IMR-90 (cell line): ENCODE measurements around the gene PRKCSH. TPM values are rescaled to one million over a fixed set of nuclear protein-coding genes. Genes with fewer than 3 reads are reported as not detected.

Experiments
- ATAC-seq: fragments of 200-7000 bp; cut with Tn5 transposase; 2 replicates; pipeline ENCODE4 v1.9.1; 2020; ENCODE audit warnings: low read depth, mild to moderate bottlenecking, moderate library complexity
- BruUV-seq: library from RNA; stranded (reverse); fragments of 400-500 nt; replicated peaks from 2 replicates; lab custom pipeline; 2021; lab: Mats Ljungman, UMichigan
- CTCF ChIA-PET: fragments of 300-600 bp; formaldehyde crosslinking; extraction: SDS; loops from one replicate; lab custom pipeline; 2021; ENCODE audit warnings: antibody characterized with exemption; lab: Yijun Ruan, JAX
- POLR2A ChIA-PET: fragments of 300-600 bp; sonication (Branson Sonifier 250); formaldehyde crosslinking; loops from one replicate; lab custom pipeline; 2022; ENCODE audit warnings: antibody characterized with exemption; ENCODE audit not compliant: unreplicated experiment; lab: Charles Lee
- DNase-seq: peaks from one replicate; pipeline ENCODE4 v3.0.0; 2013
- H2AFZ ChIP-seq: replicated peaks from 2 replicates; pipeline ENCODE3; 2013; ENCODE audit warnings: low read length, mild to moderate bottlenecking; ENCODE audit not compliant: poor library complexity
- H2AK5ac ChIP-seq: 2 replicates; pipeline ENCODE4 v1.6.1; 2013; ENCODE audit warnings: low read depth, low read length, inconsistent platforms
- H2AK9ac ChIP-seq: replicated peaks from 2 replicates; pipeline ENCODE3; 2013; ENCODE audit warnings: mild to moderate bottlenecking, low read depth, low read length, moderate library complexity; ENCODE audit not compliant: poor library complexity
- H2BK120ac ChIP-seq: 2 replicates; pipeline ENCODE4 v1.6.1; 2013; ENCODE audit warnings: low read depth, low read length, inconsistent platforms
- H2BK15ac ChIP-seq: 3 replicates; pipeline ENCODE4 v1.6.1; 2013; ENCODE audit warnings: low read depth, low read length, inconsistent platforms
- H2BK20ac ChIP-seq: 2 replicates; pipeline ENCODE4 v1.6.1; 2013; ENCODE audit warnings: low read depth, mild to moderate bottlenecking, inconsistent platforms, low read length, moderate library complexity
- H2BK5ac ChIP-seq: 2 replicates; pipeline ENCODE4 v1.6.1; 2013; ENCODE audit warnings: mild to moderate bottlenecking, low read depth, low read length, inconsistent platforms; ENCODE audit not compliant: poor library complexity, severe bottlenecking
- H3K14ac ChIP-seq: replicated peaks from 2 replicates; pipeline ENCODE4 v1.6.1; 2013; ENCODE audit warnings: low read depth, low read length, inconsistent platforms
- H3K18ac ChIP-seq: 2 replicates; pipeline ENCODE4 v1.6.1; 2013; ENCODE audit warnings: low read depth, low read length, control low read depth
- H3K23ac ChIP-seq: 2 replicates; pipeline ENCODE4 v1.6.1; 2013; ENCODE audit warnings: low read depth, low read length, inconsistent platforms
- H3K27ac ChIP-seq: 2 replicates; pipeline ENCODE4 v1.5.1; 2013; ENCODE audit warnings: mild to moderate bottlenecking, control low read depth, low read length; ENCODE audit not compliant: insufficient read depth
- H3K27me3 ChIP-seq: 2 replicates; pipeline ENCODE4 v1.6.1; 2013; ENCODE audit warnings: low read length; ENCODE audit not compliant: control insufficient read depth, insufficient read depth
- H3K36me3 ChIP-seq: 2 replicates; pipeline ENCODE4 v1.6.1; 2013; ENCODE audit warnings: low read length, mixed read lengths; ENCODE audit not compliant: control insufficient read depth, insufficient read depth
- H3K4ac ChIP-seq: 2 replicates; pipeline ENCODE4 v1.6.1; 2013; ENCODE audit warnings: low read depth, low read length, inconsistent platforms
- H3K4me1 ChIP-seq: 2 replicates; pipeline ENCODE4 v1.6.1; 2013; ENCODE audit warnings: low read length, mixed read lengths; ENCODE audit not compliant: control insufficient read depth, insufficient read depth
- H3K4me2 ChIP-seq: 2 replicates; pipeline ENCODE4 v1.6.1; 2013; ENCODE audit warnings: low read depth, mild to moderate bottlenecking, control low read depth, low read length, moderate library complexity
- H3K4me3 ChIP-seq: 2 replicates; pipeline ENCODE4 v1.5.1; 2013; ENCODE audit warnings: low read depth, mild to moderate bottlenecking, control low read depth, low read length, moderate library complexity; ENCODE audit not compliant: insufficient read depth
- H3K56ac ChIP-seq: 2 replicates; pipeline ENCODE4 v1.6.1; 2013; ENCODE audit warnings: low read length, inconsistent platforms; ENCODE audit not compliant: insufficient read depth; ENCODE audit errors: extremely low read depth
- H3K79me1 ChIP-seq, 2 experiments: 2 replicates each; pipeline ENCODE4 v1.6.1; 2013; ENCODE audit warnings: low read length in 2 of 2, inconsistent platforms in 1 of 2, low read depth in 1 of 2
- H3K9ac ChIP-seq: 2 replicates; pipeline ENCODE4 v1.6.1; 2013; ENCODE audit warnings: low read depth, low read length, control low read depth
- H3K9me1 ChIP-seq: 2 replicates; pipeline ENCODE4 v1.6.1; 2013; ENCODE audit warnings: low read length, inconsistent platforms; ENCODE audit not compliant: insufficient read depth
- H3K9me3 ChIP-seq: 2 replicates; pipeline ENCODE4 v1.6.1; 2013; ENCODE audit warnings: low read length; ENCODE audit not compliant: control insufficient read depth, insufficient read depth
- H4K20me1 ChIP-seq: 2 replicates; pipeline ENCODE4 v1.6.1; 2013; ENCODE audit warnings: low read length, inconsistent platforms; ENCODE audit not compliant: insufficient read depth
- H4K5ac ChIP-seq: 2 replicates; pipeline ENCODE4 v1.6.1; 2013; ENCODE audit warnings: mild to moderate bottlenecking, low read depth, low read length, control low read depth
- H4K8ac ChIP-seq, 2 experiments: 2 replicates each; pipeline ENCODE4 v1.6.1; 2013; ENCODE audit warnings: low read depth in 2 of 2, low read length in 2 of 2, control low read depth in 1 of 2, inconsistent platforms in 1 of 2
- H4K91ac ChIP-seq: 2 replicates; pipeline ENCODE4 v1.6.1; 2013; ENCODE audit warnings: low read depth, low read length, inconsistent platforms; ENCODE audit not compliant: insufficient read depth
- CEBPB ChIP-seq: IDR thresholded peaks from 2 replicates; pipeline ENCODE4 v1.6.1; 2012; ENCODE audit warnings: low read depth, low read length, improper control_type of control experiment
- CHD1 ChIP-seq: IDR thresholded peaks from 2 replicates; pipeline ENCODE4 v1.6.1; 2012; ENCODE audit warnings: low read depth, low read length, improper control_type of control experiment
- MAFK ChIP-seq: IDR thresholded peaks from 2 replicates; pipeline ENCODE4 v1.6.1; 2012; ENCODE audit warnings: low read depth, low read length, improper control_type of control experiment
- MAZ ChIP-seq: IDR thresholded peaks from 2 replicates; pipeline ENCODE4 v1.6.1; 2012; ENCODE audit warnings: low read depth, mild to moderate bottlenecking, low read length, improper control_type of control experiment, moderate library complexity, borderline replicate concordance
- MXI1 ChIP-seq: IDR thresholded peaks from 2 replicates; pipeline ENCODE4 v1.6.1; 2012; ENCODE audit warnings: low read depth, mild to moderate bottlenecking, low read length, moderate library complexity, borderline replicate concordance
- NFE2L2 ChIP-seq: fragments of 150-350 bp; IDR thresholded peaks from 2 replicates; pipeline ENCODE4 v1.6.1; 2016; ENCODE audit warnings: low read depth, mild to moderate bottlenecking, low read length
- POLR2A ChIP-seq: IDR thresholded peaks from 2 replicates; pipeline ENCODE4 v1.6.1; 2012; ENCODE audit warnings: mild to moderate bottlenecking, low read depth, low read length
- WGBS, 2 experiments: methylation state at CpG; one replicate each; pipeline versions ENCODE4 v1.1.5 to v1.1.7; 2013; ENCODE audit warnings: missing lambda C conversion rate in 2 of 2; ENCODE audit not compliant: insufficient read length in 1 of 2; ENCODE audit errors: extremely low coverage in 2 of 2; 5-methylcytosine and 5-hydroxymethylcytosine counted together
- dilution Hi-C: fragments of 300-500 bp; cut with HindIII; formaldehyde crosslinking; loops from one replicate; pipeline ENCODE4 v1.14.3; 2018; ENCODE audit warnings: low sequenced_read_pairs; ENCODE audit not compliant: unreplicated experiment
- in situ Hi-C: fragments of 300-500 bp; cut with MboI; formaldehyde crosslinking; loops from 3 replicates; pipeline ENCODE4 v1.14.3; 2019; ENCODE audit warnings: low sequenced_read_pairs, inconsistent platforms, mixed read lengths
- intact Hi-C: fragments of 100-400 bp; cut with micrococcal nuclease; formaldehyde crosslinking; loops from 2 replicates; pipeline ENCODE4 v1.10.0; 2022
- polyA plus RNA-seq, 3 experiments: library from polyadenylated mRNA; depleted of rRNA; stranded (reverse); fragments of >200 nt; gene quantifications; 2 replicates each; pipeline ENCODE4 v1.2.3, GENCODE V29; 2012; ENCODE audit warnings: low replicate concordance in 1 of 3
- total RNA-seq: library from RNA; depleted of rRNA; stranded (reverse); fragments of >200 nt; gene quantifications from 2 replicates; pipeline ENCODE4 v1.2.3, GENCODE V29; 2012
- TF ChIP-seq, protein P1 (sequence below): fragments of 150-350 bp; IDR thresholded peaks from 2 replicates; pipeline ENCODE4 v1.6.1; 2017; ENCODE audit warnings: mild to moderate bottlenecking, antibody characterized with exemption, low read length, low read depth
- TF ChIP-seq, protein P2 (sequence below): fragments of 150-350 bp; IDR thresholded peaks from 2 replicates; pipeline ENCODE4 v1.6.1; 2016; ENCODE audit warnings: low read depth, mild to moderate bottlenecking, low read length, moderate library complexity, borderline replicate concordance

The PRKCSH gene
- total and polyA plus RNA-seq, 2 of the 4 experiments (the other 2 are of a cell fraction), result 36.0 to 252 TPM

DNA sequence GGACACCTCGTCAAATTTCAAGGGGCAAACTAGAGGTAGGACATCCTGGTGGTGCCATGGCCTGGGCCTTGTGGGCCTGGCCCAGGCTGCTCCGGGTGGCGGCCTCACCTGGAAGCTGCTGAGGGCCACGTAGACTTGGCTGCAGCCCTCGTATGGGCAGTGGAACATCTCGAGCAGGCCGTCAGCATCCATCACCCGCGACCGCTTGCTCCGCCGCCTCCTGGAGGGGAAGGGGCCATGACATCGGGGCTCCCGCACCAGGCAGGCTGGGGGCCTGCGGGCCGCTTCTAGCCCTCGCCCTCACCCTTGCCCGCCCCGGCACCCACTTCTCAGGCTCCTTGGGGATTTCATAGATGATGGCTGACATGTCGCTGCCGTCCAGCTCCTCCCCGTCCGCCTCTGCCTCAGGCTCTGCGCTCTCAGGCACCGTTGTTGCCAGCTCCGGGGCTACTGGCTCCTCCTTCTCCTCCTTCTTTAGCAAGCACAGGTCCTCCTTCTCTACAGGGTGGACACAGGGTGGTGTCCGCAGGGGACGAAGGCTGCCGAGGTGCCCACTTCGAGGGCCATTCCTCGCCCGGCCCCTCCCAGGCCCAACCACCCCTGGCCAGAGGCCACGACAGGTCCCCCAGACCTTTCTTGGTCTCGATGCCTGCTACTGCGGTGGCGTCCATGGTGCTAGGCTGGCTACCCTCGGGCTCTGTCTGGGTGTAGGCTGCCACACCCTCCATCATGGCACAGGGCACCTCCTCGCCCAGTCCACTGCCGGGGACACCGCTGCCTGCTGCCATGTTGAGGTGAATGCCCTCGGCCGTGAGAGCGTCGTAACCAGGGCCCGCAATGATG lies 51.4 kb downstream of the PRKCSH start (continued):
- no peak for TF ChIP-seq MAZ

DNA sequence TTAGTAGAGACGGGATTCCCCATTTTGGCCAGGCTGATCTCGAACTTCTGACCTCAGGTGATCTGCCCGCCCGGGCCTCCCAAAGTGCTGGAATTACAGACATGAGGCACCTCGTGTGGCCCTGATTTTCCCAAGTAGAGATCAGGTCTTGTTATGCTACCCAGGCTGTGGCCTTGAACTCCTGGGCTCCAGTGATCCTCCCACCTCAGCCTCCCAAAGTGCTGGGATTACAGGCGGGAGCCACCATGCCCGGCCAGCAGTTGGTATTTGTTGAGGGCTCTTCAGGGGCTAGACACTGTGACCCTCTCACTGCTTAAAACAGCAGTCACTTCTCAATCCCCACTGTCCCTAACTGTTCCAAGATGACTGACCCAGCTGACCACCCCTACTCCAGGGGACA lies 53.9 kb downstream of the PRKCSH start:
- POLR2A ChIA-PET, result no interaction called here
- in situ Hi-C loops, result no loop called here
- WGBS, 2 experiments, result 98% methylated on average over 6 of the region's 7 CpGs; no CpG with 5 or more reads in 1 of the 2 experiments

More for the DNA sequence above, 53.9 kb downstream of the PRKCSH start:
- H3K18ac ChIP-seq, result no peak overlapping the region
- no peak overlapping the region for H3K4me2 ChIP-seq
- no peak overlapping the region for H3K9ac ChIP-seq
- no peak overlapping the region for H2BK20ac ChIP-seq
- H2AK9ac ChIP-seq, result no peak overlapping the region
- no peak overlapping the region for H3K23ac ChIP-seq
- CTCF ChIA-PET, result interaction anchor here (0.6 kb wide), 1 partner anchor 13 kb away, joined by 4 read pairs; no protein-coding TSS in a partner anchor
- dilution Hi-C loops, result no loop called here
- DNase-seq (no peak), ATAC-seq (no peak)
- no peak overlapping the region for H4K91ac ChIP-seq
- no peaks in the 10 kb centered on the region; the same call in 1 of the 2 replicates for H3K9me1 ChIP-seq
- no peaks in the 10 kb centered on the region for H3K27me3 ChIP-seq
- H4K5ac ChIP-seq, result no peak overlapping the region
- BruUV-seq, result no TSS peak
- H3K56ac ChIP-seq, result no peak overlapping the region
- no peak overlapping the region for H2AFZ ChIP-seq
- H2BK15ac ChIP-seq, result no peak overlapping the region
- H3K14ac ChIP-seq, result no peak overlapping the region
- H3K4me1 ChIP-seq, result no peaks in the 10 kb centered on the region
- no peaks in the 10 kb centered on the region for H3K9me3 ChIP-seq
- no peak overlapping the region for H3K27ac ChIP-seq
- no peak overlapping the region for H2BK5ac ChIP-seq
- intact Hi-C loops, result no loop called here
- no peak overlapping the region for H2BK120ac ChIP-seq
- H4K20me1 ChIP-seq, result no peaks in the 10 kb centered on the region
- H2AK5ac ChIP-seq, result no peak overlapping the region
- H4K8ac ChIP-seq, result no peak overlapping the region
- no peak overlapping the region for H3K4me3 ChIP-seq
- TF ChIP-seq CEBPB (no peak), NFE2L2 (no peak), CHD1 (no peak), MXI1 (no peak), POLR2A (no peak), MAFK (no peak)
- TF ChIP-seq, protein P1, sequence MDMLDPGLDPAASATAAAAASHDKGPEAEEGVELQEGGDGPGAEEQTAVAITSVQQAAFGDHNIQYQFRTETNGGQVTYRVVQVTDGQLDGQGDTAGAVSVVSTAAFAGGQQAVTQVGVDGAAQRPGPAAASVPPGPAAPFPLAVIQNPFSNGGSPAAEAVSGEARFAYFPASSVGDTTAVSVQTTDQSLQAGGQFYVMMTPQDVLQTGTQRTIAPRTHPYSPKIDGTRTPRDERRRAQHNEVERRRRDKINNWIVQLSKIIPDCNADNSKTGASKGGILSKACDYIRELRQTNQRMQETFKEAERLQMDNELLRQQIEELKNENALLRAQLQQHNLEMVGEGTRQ, result no peak
- TF ChIP-seq, protein P2, sequence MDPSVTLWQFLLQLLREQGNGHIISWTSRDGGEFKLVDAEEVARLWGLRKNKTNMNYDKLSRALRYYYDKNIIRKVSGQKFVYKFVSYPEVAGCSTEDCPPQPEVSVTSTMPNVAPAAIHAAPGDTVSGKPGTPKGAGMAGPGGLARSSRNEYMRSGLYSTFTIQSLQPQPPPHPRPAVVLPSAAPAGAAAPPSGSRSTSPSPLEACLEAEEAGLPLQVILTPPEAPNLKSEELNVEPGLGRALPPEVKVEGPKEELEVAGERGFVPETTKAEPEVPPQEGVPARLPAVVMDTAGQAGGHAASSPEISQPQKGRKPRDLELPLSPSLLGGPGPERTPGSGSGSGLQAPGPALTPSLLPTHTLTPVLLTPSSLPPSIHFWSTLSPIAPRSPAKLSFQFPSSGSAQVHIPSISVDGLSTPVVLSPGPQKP, result no peak
- H3K36me3 ChIP-seq, result no peaks in the 10 kb centered on the region; the same call in none of the 2 replicates
- no peaks in the 10 kb centered on the region for H3K79me1 ChIP-seq
- H3K4ac ChIP-seq, result no peak overlapping the region
